ENCODE results near the gene CAMK2B.

CAMK2B gene

GRCh38 chr7:44283381-44284211 is 41.8 kb downstream of the CAMK2B start:
- DNase-seq, result no peak
- TF ChIP-seq POLR2A (IDR thresholded peaks at IDR 0.05; ENCODE audit: low read length) (no peak), GATA1 (IDR thresholded peaks at IDR 0.05; ENCODE audit: low read depth, low read length) (no peak)

DNA sequence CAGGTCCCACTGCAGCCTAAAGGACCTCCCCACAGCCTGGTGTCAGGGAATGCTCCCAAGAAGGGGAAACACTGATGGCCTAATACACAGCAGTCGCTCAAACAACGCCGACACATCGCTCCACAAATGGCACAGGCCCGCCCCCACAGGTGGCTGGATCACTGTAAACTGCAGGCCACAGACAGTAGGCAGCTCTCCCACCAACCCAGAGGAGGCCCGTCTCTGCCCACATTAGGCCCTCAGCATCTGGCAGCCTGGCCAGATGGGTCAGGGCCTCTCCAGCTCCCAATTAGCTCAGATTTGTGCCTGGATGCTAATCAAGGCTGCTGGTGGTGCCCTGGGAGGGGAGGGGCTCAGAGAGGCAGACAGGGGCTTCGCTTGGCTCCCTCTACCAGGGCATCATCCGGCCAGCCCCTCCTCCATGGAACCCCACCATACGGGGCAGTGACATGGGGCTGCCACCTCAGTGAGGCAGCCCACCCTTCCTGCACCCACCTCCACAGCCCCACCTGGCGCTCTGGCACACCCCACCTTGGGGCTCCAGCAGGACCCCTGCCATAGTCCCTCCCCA is 42.7 kb downstream of the CAMK2B start:
- TF ChIP-seq POLR2A (IDR thresholded peaks at IDR 0.05; ENCODE audit: low read length) (no peak), GATA1 (IDR thresholded peaks at IDR 0.05; ENCODE audit: low read depth, low read length) (no peak)

DNA sequence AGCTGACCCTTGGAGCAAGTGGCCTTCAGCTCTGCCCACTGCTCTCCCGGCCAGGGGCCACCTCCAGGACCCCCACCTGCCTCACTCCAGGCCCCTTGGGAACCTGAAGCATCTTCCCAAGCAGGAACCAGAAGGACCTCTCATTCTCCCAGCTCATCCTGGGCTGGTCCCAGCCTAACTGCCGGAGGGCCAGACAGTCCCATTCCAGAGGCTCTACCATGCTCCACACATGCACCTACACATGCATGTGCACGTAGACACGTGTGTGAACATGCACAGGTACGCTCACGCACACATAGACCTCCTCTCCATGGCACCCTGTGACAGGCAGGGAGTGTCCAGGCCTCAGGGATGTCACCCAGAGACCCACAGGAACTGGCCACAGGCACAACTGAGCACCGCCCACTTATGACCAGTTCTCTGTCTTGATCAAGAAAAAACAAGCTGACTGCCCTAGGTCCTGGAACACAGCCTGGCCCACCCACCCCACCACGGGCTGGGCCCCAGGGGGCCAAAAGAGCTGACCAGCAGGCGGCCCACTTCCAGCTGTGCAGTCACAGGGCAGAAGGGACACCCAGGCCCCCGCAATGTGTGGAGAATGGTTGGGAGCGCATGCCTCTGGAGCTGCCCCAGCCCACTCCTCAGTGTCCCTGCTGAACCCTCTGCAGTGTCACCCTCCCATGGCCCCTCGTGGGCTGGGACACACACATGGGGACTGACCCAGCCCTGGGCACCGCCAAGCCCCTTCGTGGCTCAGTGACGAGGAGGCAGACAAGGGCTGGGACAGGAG is 43.4 kb downstream of the CAMK2B start:
- DNase-seq, result no peak
- TF ChIP-seq GATA1 (IDR thresholded peaks at IDR 0.05; ENCODE audit: low read depth, low read length), result no peak

More for the DNA sequence above, 42.7 kb downstream of the CAMK2B start:
- no peak for DNase-seq

GRCh38 chr7:44280993-44281721 is 44.2 kb downstream of the CAMK2B start:
- TF ChIP-seq POLR2A (IDR thresholded peaks at IDR 0.05; ENCODE audit: low read length) (no peak), GATA1 (IDR thresholded peaks at IDR 0.05; ENCODE audit: low read depth, low read length) (no peak)
- no peak for DNase-seq

DNA sequence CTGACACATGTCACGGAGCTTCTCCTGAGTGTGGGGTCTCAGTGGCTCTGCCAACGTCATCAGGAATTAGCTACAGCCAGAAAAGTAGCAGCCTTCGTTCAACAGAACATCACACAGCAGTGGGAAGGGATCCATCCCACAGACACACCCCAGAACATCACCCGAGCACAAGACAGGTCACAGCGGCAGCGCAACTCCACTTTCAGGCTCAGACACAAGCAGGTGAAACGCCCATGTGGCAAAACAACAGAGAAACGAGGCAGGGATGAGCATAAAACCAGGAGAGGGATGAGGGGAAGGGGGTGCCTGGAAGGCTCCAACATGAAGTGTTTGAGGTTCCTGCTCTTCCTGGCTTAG is 44.8 kb downstream of the CAMK2B start:
- no peak for TF ChIP-seq POLR2A (IDR thresholded peaks at IDR 0.05; ENCODE audit: low read length)
- TF ChIP-seq GATA1 (IDR thresholded peaks at IDR 0.05; ENCODE audit: low read depth, low read length), result no peak

GRCh38 chr7:44279731-44280505 is 45.5 kb downstream of the CAMK2B start:
- DNase-seq, result no peak
- TF ChIP-seq POLR2A (IDR thresholded peaks at IDR 0.05; ENCODE audit: low read length), result no peak
- TF ChIP-seq GATA1 (IDR thresholded peaks at IDR 0.05; ENCODE audit: low read depth, low read length), result no peak

More for the DNA sequence above, 44.8 kb downstream of the CAMK2B start:
- DNase-seq, result no peak

GRCh38 chr7:44279286-44279685 is 46.1 kb downstream of the CAMK2B start:
- no peak for DNase-seq
- TF ChIP-seq POLR2A (IDR thresholded peaks at IDR 0.05; ENCODE audit: low read length) (no peak), GATA1 (IDR thresholded peaks at IDR 0.05; ENCODE audit: low read depth, low read length) (no peak)

- TF ChIP-seq POLR2A (IDR thresholded peaks at IDR 0.05; ENCODE audit: low read length), result no peak
- TF ChIP-seq GATA1 (IDR thresholded peaks at IDR 0.05; ENCODE audit: low read depth, low read length), result no peak
- DNase-seq, result no peak
Observed at GRCh38 chr7:44278451-44279161, 46.8 kb downstream of the CAMK2B start.

DNA sequence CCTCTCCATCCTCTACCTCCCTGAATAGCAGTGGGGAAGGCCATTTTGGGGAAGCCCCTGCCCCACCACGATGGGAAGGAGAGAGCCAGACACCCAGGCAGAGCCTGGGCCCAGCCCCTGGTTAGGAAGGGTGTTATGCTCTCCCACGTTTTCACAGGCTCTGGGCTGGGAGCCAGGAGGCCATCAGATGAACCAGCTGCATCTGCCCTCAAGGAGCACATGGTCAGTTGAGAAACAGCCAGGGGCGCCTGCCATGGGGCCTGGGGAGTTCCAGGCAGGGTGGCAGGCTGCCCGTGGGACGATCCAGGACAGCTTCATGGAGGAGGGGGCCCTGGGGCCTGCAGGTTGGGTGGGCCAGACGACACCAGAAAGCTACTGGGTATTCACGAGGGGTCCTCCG is 47.5 kb downstream of the CAMK2B start:
- TF ChIP-seq POLR2A (IDR thresholded peaks at IDR 0.05; ENCODE audit: low read length), result no peak
- no peak for TF ChIP-seq GATA1 (IDR thresholded peaks at IDR 0.05; ENCODE audit: low read depth, low read length)
- no peak for DNase-seq

DNA sequence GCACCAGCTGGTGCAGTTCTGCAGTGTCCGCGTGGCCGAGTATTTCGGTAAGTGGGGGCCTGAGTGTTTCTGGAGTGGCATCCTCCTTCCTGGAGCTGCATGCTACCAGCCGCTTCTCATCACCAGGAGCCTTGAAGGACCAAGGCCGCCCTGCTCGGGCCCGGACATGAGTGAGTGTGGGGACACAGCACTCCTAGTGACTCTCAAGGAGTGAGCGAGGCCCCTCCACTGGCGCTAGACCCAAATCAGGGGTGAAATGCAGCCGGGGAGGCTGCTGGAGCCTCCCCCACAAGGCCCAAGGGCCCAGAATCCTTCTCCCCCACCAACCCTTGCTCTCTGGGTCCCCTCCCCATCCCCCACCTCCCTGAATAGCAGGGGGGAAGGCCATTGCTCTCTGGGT is 48.0 kb downstream of the CAMK2B start:
- TF ChIP-seq GATA1 (IDR thresholded peaks at IDR 0.05; ENCODE audit: low read depth, low read length) (no peak), POLR2A (IDR thresholded peaks at IDR 0.05; ENCODE audit: low read length) (no peak)
- no peak for DNase-seq

- no peak for TF ChIP-seq GATA1 (IDR thresholded peaks at IDR 0.05; ENCODE audit: low read depth, low read length)
- no peak for TF ChIP-seq POLR2A (IDR thresholded peaks at IDR 0.05; ENCODE audit: low read length)
- no peak for DNase-seq
Observed at GRCh38 chr7:44276571-44277221, 48.7 kb downstream of the CAMK2B start.

DNA sequence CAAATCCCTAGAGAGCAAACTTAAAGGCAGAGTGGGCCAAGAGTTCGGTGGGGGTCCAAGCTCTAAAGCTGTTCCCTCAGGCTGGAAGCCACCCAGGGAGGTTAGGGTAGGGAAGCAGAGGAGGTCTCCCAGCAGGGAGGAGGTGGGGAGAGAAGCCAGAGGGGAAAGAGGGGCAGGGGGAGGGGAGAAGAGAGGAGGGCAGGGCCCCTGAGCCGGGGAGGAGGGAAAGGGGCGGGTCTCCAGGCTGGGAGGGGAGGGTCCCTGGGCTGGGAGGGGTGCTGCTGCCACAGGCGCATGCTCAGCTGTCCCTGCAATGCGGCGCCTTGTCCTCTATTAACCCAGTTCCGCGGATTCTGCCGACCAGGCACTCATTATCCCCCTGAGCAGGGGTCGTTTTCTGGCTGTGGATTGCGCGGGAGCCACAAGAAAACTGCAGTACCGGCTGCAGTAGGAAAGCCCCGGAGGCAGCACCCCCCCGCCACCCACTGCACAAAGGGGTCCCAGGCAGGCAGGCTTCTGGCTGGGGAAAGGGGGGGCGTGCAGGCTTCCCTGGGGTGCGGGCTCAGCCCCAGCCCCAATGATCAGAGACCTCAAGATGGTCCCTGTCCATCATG is 49.3 kb downstream of the CAMK2B start:
- TF ChIP-seq POLR2A (IDR thresholded peaks at IDR 0.05; ENCODE audit: low read length) (no peak), GATA1 (IDR thresholded peaks at IDR 0.05; ENCODE audit: low read depth, low read length) (no peak)
- DNase-seq, result no peak

Measured in erythroblast (primary cell).